Ramos (cell line): ENCODE data around the gene VAT1L.
"Not testable (repeated sequence)": the region's sequence is repeated elsewhere in the genome, so short reads cannot be mapped to it uniquely, and the experiment has no call there.

ENCODE experiments used
- in situ Hi-C: fragments of 300-500 bp; cut with MboI; formaldehyde crosslinking; loops from one replicate; pipeline ENCODE4 v1.14.3; 2022; ENCODE audit warnings: low sequenced_read_pairs; ENCODE audit not compliant: unreplicated experiment

Gene VAT1L

GRCh38 chr16:77944631-77945030, 156.3 kb downstream of the VAT1L start:
- in situ Hi-C loops = no loop called here

- in situ Hi-C loops = no loop called here
These were observed 156.8 kb downstream of the VAT1L start for GRCh38 chr16:77945126-77945525.

- in situ Hi-C loops = no loop called here
These were observed 158.5 kb downstream of the VAT1L start for GRCh38 chr16:77946823-77947222.

- in situ Hi-C loops = not testable (repeated sequence)
These were observed 159.2 kb downstream of the VAT1L start for GRCh38 chr16:77947590-77947989.

GRCh38 chr16:77948835-77949234, 160.5 kb downstream of the VAT1L start:
- in situ Hi-C loops = no loop called here

GRCh38 chr16:77949445-77949844, 161.1 kb downstream of the VAT1L start:
- in situ Hi-C loops = no loop called here

- in situ Hi-C loops = no loop called here
These were observed 163.4 kb downstream of the VAT1L start for GRCh38 chr16:77951788-77952187.

GRCh38 chr16:77955127-77955526, 166.8 kb downstream of the VAT1L start:
- in situ Hi-C loops = no loop called here

- in situ Hi-C loops = no loop called here
These were observed 167.9 kb downstream of the VAT1L start for GRCh38 chr16:77956231-77956630.

- in situ Hi-C loops = no loop called here
These were observed 172.4 kb downstream of the VAT1L start for GRCh38 chr16:77960766-77961165.

- in situ Hi-C loops = no loop called here
These were observed 173.4 kb downstream of the VAT1L start for GRCh38 chr16:77961814-77962213.

- in situ Hi-C loops = no loop called here
These were observed 174.3 kb downstream of the VAT1L start for GRCh38 chr16:77962689-77963088.

GRCh38 chr16:77963185-77964044, 175.1 kb downstream of the VAT1L start:
- in situ Hi-C loops = no loop called here

GRCh38 chr16:77965346-77965745, 177.0 kb downstream of the VAT1L start:
- in situ Hi-C loops = no loop called here

- in situ Hi-C loops = no loop called here
These were observed 178.9 kb downstream of the VAT1L start for GRCh38 chr16:77967054-77967904.

- in situ Hi-C loops = loop anchor here (5.0 to 10.0 kb wide), 2 partner anchors 293 to 735 kb away; no protein-coding TSS in a partner anchor
These were observed 181.5 kb downstream of the VAT1L start for GRCh38 chr16:77969861-77970260.

- in situ Hi-C loops = loop anchor here (5.0 to 10.0 kb wide), 2 partner anchors 293 to 736 kb away; no protein-coding TSS in a partner anchor
These were observed 182.0 kb downstream of the VAT1L start for GRCh38 chr16:77970371-77970770.

- in situ Hi-C loops = loop anchor here (5.0 to 10.0 kb wide), 2 partner anchors 294 to 737 kb away; no protein-coding TSS in a partner anchor
These were observed 183.1 kb downstream of the VAT1L start for GRCh38 chr16:77971306-77972061.

- in situ Hi-C loops = loop anchor here (5.0 to 10.0 kb wide), 2 partner anchors 295 to 737 kb away; no protein-coding TSS in a partner anchor
These were observed 183.7 kb downstream of the VAT1L start for GRCh38 chr16:77972062-77972392.

- in situ Hi-C loops = loop anchor here (5.0 to 10.0 kb wide), 2 partner anchors 298 to 740 kb away; no protein-coding TSS in a partner anchor
These were observed 186.5 kb downstream of the VAT1L start for GRCh38 chr16:77974883-77975282.
